DMS53 treated with DMSO at 0.1 percent for 48 hours (cell line): ENCODE results near the gene SLC1A5.
A peak's percentile ranks its signal among the peaks of the same experiment; 100 is the strongest.
"Not testable (repeated sequence)": the region's sequence is repeated elsewhere in the genome, so short reads cannot be mapped to it uniquely, and the experiment has no call there.

Experiments used
- DNase-seq: peaks from one replicate; lab custom pipeline; 2025; ENCODE audit not compliant: unreplicated experiment; lab: John Stamatoyannopoulos, UW

Gene SLC1A5

DNA sequence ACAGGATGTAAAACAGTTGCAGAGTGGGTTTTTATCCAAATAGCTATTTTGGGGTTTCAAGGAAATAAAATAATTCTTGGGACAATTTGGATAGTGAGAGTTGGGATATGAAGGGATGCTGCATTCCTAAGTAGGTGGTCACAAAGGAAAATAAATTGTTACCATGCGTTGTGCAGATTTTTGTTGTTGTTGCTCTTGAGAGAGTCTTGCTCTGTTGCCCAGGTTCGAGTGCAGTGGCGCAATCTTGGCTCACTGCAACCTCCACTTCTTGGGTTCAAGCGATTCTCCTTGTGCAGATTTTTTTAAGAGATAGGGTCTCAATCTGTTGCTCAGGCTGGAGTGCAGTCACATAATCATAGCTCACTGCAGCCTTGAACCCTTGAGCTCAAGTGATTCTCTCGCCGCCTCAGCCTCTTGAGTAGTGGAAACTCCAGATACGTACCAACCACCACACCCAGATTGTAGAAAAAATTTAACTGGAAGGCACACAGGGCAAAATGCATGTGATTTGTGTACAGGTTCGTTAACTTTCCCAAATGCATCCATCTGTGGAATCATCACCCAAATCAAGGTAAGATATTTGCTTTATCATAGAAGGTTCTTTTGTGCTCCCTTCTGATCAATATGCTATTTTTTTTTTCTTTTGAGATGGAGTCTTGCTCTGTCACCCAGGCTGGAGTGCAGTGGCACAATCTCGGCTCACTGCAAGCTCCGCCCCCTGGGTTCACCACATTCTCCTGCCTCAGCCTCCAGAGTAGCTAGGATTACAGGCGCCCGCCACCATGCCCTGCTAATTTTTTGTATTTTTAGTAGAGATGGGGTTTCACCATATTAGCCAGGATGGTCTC lies 16.0 kb downstream of the SLC1A5 start:
- no peak for DNase-seq

DNA sequence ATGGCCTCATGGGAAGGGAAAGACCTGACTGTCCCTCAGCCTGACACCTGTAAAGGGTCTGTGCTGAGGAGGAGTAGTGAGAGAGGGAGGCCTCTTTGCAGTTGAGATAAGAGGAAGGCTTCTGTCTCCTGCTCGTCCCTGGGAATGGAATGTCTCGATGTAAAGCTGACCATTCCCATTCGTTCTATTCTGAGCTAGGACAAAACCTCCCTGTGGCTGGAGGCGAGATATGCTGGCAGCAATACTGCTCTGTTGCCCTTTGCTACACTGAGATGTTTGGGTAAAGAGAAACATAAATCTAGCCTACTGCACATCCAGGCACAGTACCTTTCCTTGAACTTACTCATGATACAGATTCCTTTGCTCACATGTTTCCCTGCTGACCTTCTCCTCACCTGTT lies 19.6 kb downstream of the SLC1A5 start:
- not testable (repeated sequence) for DNase-seq

DNA sequence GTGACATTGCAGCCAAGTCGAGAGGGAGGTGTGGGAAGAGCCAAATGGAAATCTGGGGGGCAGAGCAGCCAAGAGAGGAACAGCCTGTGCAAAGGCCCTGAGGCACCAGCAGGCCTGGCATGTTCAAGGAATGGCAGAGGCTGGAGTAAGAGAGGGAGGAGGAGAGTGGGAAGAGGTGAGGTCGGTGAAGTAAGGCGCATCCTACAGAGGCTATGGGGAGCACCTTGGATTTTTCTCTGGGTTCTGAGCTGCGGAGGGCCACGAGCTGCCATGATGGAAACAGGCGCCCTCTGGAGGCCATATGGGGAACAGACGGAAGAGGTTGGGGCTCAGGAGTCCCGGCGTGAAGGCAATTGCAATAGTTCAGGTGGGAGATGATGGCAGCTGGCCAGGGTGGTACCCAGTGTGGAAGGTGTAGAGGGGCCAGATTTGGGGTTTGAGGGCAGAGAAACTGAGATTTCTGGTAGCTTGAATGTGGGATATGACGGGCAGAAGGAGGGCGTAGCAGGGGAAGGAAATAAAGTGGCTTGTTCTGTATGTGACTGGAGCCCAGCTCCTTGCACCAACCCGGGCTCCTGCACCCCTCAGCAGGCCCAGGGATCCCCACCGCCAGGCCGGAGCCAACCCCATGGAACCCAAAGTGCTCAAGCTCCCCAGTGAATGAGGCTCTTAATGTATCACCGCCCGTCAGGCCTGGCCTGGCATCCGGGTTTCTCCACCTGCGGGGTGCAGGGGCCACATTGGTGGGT lies 21.7 kb downstream of the SLC1A5 start:
- peak; percentile 27 for DNase-seq

DNA sequence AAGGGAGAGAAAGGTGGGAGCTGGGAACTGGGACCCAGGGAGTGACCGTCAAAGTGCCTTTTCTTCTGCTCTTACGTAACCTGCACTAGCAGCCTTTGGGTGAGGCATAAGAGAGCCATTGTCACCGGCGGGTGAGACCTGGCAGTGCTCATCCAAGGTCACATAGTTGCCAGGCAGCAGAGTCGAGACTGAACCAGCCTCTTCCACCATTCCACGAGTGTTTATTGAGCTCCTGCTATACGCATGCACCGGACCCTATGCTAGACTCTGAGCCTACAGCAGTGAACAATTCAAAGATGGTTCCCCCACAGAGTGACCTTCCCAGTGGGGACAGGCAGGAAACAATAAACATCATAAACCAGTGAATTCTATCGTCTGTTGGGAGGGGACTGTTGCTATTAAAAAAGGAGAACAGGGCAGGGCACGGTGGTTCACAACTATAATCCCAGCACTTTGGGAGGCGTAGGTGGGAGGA lies 23.5 kb downstream of the SLC1A5 start:
- DNase-seq = no peak

DNA sequence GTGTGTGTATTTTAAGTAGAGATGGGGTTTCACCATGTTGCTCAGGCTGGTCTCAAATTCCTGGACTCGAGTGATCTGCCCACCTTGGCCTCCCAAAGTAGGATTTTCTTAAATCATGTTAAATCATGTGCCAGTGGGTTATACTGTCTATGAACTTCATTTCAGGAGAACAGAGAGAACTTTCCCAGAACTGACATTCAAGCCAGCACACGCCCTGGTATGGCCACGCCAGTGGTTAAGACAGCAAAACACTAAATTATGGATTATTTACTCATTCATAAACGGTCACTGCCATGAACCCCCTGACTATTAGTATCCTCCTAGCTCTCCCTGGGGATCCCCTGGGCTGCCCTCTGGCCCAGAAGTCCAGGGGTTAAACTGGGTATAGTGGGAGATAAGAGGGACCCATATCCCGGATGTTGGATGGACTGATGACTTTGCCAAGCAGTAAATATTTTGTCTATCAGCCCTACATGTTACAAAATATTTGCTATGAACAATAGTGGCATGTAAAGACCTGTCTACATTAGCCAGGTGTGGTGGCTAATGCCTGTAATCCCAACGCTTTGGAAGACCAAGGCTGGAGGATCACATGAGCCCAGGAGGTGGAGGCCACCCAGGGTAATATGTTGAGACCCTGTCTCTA lies 26.0 kb downstream of the SLC1A5 start:
- no peak for DNase-seq

DNA sequence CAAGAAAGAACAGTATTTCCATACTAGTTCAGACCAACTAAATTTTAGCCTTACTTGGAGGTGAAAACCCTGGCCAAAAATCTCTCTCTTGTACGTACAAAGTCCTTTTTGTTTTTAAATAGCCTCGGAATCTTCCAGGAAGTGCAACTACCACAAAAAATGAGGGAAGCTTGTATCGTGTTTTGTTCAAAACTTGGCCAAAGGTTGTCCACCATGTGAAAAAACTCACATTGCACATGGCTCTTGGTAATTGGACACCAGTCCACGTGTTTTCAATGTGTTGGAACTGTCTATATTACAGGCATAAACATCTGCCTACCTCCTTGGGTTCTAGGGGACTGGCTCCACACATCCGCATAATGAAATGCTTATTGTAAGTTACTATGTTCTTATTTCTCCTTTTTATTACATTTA lies 27.0 kb downstream of the SLC1A5 start:
- DNase-seq = no peak

DNA sequence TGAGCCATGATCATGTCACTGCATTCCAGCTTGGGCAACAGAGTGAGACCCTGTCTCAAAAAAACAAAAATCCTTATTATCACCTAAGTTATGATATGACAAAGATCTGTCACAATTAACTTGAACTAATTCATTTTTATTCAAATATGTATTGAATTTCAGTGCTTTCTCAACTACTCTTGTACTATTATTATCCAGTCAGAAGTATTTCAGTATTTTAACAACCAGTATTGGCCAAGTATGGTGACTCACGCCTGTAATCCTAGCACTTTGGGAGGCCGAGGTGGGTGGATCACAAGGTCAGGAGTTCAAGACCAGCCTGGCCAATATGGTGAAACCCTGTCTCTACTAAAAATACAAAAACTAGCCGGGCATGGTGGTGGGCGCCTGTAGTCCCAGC lies 27.5 kb downstream of the SLC1A5 start:
- not testable (repeated sequence) for DNase-seq

DNA sequence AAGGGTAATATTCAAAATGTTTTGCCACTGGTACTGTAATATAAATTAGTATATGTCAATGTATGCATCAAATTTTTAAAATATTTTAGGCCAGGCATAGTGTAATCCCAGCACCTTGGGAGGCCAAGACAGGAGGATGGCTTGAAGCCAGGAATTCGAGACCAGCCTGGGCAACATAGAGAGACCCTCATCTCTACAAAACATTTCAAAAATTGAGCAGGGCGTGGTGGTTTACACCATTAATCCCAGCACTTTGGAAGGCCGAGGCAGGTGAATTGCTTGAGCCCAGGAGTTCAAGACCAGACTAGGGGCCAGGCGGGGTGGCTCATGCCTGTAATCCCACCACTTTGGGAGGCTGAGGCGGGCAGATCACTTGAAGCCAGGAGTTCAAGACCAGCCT lies 28.0 kb downstream of the SLC1A5 start:
- no peak for DNase-seq

DNA sequence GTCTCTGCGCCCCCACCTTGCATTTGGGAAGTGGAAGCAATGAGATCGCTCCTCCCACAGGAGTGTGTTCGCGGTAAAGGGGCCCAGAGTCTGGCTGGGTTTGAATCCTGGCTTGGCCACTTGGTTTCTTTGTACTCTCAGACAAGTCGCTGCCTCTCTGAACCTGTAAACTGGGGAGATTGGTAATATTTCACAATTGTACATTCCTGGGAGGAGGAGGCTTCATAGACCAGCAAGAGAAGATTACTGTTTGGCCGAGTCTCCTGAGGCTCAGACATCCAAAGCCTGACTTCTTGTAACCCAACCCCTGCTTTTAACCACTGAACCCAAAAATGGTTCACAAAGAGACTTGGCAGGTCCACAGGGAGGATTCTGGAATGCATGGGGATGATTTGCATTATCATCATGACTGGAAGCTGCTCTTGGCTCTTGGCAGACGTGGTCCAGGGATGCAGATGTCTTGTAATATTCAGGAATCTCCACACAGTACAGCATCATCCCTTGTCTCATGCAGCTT lies 28.5 kb downstream of the SLC1A5 start:
- DNase-seq = no peak

DNA sequence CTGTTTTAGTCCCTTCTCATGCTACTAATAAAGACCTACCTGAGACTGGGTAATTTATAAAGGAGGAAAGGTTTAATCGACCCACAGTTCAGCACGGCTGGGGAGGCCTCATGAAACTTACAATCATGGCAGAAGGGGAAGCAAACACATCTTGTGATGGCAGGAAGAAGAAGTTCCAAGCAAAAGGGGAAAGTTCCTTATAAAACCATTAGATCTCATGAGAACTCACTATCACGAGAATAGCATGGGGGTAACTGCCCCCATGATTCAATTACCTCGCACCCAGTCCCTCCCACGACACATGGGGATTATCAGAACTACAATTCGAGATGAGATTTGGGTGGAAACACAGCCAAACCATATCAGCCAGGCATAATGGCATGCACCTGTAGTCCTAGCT lies 29.2 kb downstream of the SLC1A5 start:
- no peak for DNase-seq

DNA sequence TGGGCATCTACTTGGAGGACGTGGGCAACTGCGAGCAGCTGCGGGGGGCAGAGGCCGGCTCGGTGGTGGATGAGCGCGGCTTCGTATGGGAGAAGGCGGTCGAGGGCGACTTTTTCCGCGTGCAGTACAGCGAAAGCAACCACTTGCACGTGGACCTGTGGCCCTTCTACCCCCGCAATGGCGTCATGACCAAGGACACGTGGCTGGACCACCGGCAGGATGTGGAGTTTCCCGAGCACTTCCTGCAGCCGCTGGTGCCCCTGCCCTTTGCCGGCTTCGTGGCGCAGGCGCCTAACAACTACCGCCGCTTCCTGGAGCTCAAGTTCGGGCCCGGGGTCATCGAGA lies 31.9 kb downstream of the SLC1A5 start:
- no peak for DNase-seq

DNA sequence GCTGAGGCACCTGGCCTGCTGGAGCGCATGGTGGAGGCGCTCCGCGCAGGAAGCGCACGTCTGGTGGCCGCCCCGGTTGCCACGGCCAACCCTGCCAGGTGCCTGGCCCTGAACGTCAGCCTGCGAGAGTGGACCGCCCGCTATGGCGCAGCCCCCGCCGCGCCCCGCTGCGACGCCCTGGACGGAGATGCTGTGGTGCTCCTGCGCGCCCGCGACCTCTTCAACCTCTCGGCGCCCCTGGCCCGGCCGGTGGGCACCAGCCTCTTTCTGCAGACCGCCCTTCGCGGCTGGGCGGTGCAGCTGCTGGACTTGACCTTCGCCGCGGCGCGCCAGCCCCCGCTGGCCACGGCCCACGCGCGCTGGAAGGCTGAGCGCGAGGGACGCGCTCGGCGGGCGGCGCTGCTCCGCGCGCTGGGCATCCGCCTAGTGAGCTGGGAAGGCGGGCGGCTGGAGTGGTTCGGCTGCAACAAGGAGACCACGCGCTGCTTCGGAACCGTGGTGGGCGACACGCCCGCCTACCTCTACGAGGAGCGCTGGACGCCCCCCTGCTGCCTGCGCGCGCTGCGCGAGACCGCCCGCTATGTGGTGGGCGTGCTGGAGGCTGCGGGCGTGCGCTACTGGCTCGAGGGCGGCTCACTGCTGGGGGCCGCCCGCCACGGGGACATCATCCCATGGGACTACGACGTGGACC lies 32.4 kb downstream of the SLC1A5 start:
- DNase-seq = no peak

DNA sequence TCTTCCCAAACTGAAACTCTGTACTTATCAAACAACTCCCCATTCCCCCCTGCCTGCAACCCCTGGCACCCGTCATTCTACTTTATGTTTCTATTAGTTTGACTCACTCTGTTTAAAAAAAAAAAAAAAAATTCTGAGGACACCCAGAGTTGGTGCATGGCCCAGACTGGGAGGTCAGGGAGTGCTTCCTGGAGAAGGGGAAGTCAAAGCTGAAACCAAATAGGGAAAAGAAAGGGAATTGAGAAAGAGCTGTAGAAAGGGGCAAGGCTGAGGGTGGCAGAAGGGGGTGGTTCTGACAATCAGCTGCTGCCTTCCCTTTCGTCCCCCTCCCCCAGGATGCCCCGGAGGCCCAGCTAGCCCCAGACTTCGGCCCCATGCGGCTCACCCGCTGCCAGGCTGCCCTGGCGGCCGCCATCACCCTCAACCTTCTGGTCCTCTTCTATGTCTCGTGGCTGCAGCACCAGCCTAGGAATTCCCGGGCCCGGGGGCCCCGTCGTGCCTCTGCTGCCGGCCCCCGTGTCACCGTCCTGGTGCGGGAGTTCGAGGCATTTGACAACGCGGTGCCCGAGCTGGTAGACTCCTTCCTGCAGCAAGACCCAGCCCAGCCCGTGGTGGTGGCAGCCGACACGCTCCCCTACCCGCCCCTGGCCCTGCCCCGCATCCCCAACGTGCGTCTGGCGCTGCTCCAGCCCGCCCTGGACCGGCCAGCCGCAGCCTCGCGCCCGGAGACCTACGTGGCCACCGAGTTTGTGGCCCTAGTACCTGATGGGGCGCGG lies 33.1 kb downstream of the SLC1A5 start:
- DNase-seq = no peak

DNA sequence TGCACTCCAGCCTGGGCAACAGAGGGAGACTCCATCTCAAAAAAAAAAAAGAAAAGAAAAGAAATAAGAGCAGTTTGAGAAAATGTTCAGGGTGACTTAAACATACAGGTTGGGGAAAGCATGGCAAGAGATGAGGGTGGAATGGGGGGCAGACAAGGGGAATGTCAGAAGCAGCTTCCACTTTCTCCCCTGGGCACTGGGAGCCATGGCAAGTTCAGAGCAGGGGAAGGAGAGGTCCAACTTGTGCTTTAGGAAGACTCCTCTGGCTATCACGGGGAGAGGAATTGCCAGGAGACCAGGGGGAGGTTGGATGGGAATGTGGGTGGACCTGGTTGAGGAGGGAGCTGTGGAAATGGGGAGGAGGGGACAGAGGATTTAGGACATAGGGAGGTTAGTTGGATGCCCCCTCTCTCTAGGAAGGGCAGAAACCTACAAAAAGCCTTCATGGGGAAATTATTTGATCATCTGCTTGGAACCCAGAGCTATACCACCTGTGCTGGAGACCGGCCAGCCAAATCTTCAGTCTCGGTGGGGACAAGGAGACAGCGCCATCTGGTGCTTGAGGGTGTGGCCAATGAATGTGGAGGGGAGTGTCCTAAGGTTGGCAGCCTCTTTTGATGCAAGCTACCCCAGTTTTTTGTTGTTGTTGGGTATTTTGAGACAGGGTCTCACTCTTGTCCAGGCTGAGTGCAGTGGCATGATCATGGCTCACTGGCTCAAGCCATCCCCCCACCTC lies 34.8 kb downstream of the SLC1A5 start:
- DNase-seq = peak; percentile 57

DNA sequence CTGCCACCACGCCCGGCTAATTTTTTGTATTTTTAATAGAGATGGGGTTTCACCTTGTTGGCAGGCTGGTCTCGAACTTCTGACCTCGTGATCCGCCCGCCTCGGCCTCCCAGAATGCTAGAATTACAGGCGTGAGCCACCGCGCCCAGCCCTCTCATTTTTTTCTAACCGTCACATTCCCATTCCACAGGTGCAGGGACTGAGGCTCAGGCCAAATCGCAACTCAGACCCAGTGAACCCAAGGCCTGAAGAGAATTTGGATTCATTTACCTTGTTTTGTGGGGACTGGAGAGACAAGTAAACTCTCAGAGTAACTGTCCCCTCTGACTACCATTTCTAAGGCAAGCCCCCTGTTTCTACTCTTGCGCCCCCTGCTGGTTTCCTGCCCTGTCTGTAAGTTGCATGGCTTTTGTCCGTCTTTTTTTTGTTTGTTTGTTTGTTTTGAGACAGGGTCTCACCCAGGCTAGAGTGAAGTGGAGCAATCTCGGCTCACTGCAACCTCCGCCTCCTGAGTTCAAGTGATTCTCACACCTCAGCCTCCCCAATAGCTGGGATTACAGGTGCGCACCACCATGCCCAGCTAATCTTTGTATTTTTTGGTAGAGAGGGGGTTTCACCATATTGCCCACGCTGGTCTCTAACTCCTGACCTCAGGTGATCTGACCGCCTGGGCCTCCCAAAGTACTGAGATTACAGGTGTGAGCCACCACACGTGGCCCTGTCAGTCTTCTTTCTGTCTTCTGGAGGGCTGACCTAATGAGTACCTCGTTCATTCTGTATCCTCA lies 39.9 kb downstream of the SLC1A5 start:
- DNase-seq = no peak

DNA sequence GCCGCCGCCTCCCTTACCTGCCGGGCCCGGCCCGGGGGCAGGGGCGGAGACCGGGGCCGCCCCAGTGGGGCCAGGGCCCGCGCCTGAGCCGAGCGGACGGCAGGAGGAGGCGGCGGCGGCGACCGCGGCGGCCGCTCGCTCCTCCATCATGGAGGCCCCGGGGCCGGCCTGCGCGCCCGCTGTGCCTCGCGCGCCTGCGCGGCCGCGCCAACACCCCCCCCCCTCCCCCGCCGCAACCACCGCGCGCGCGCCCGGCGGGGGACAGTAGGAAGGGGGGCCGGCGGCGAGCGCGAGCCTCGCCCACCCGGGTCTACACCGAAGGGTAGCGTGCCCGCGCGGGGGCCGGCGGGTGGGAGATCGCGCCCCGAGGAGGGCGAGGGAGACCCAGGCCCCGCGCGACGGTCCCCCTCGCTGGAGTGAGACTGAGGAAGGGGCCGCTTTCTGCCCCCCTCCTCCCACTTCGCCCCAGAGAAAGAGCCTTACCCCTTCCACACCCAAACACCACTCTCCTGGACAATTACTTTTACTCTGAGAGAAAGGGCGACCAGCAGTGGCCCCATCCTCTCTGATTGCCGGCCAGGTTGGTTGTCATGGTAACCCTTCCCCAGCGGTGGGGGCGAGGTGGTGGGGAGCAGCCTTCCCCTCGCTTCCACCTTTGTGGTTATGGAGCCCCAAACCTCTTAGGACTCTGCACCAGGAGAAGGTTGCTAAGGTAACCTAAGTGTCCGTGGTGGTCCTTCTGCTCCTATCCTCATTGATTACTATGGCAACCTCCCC lies 41.9 kb downstream of the SLC1A5 start, which contains the start of gene STRN4:
Gene STRN4, minus strand, starts transcription at position 170 of the 777 bp plus-strand sequence. Its CDS starts 20 bp downstream, at position 150.
- DNase-seq = no peak

DNA sequence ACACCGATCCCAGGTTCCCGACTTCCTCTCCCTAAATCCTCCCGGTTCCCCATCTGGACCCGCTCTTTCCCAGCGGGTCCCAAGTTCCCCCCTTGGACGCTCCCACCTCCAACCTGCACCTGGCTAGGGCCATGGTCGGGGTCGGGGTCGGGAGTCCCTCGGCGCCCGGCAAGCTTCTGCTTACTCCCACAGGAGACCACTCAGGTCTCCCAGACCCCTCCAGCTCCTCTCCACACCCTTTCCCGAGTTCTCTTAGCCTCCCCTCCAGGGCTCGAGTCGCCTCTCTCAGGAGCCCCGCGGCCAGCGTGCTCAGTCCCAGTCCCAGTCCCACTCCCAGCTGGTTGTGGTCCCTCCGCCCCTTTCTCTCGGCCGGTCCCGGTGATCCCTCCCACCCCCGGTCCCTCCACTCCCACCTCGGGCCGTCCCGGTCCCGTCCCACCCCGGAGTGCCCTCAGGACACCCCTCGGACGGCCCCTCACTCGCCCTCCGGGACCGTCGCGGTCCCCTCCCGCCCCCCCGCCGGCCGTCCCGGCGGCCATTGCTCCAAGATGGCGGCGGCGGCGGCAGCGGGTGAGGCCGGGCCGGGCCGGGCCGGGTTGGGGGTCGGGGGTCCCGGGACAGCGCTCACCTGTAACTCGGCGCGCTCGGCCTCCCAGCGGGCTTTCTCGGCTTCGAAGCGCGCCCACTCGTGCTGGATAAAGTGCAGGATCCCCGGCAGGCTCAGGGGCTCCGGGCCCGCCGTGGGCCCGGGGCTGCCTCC lies 42.7 kb downstream of the SLC1A5 start, which contains the start of gene FKRP:
Gene FKRP, plus strand, starts transcription at position 537 of the 760 bp plus-strand sequence. CDS start 9,394 bp downstream, outside the sequence.
- no peak for DNase-seq
